Uterus (tissue), 4 donors: ENCODE data around the gene TRIP4. TPM values are rescaled to one million over a fixed set of nuclear protein-coding genes. Genes with fewer than 3 reads are reported as not detected.

Experiments
- DNase-seq, 2 donors: peaks; one replicate each; pipeline ENCODE4 v3.0.0-alpha.2; 2019 to 2020
- H3K27ac ChIP-seq, 2 donors: fragments of 200-600 bp; sonication (generic); 1 replicate in 1 of 2; 2 replicates in 1 of 2; pipeline ENCODE4 v1.5.1; 2016 to 2018
- H3K27me3 ChIP-seq, 2 donors: fragments of 200-600 bp; sonication (generic); one replicate each; pipeline ENCODE4 v1.5.1; 2018 to 2019; ENCODE audit warnings: control low read depth in 1 of 2
- H3K36me3 ChIP-seq, 2 donors: fragments of 200-600 bp; sonication (generic); one replicate each; pipeline ENCODE4 v1.5.1; 2019; ENCODE audit warnings: control low read depth in 1 of 2
- H3K4me1 ChIP-seq, 2 donors: fragments of 200-600 bp; sonication (generic); one replicate each; pipeline ENCODE4 v1.5.1; 2018 to 2019; ENCODE audit warnings: control low read depth in 1 of 2
- H3K4me3 ChIP-seq, 2 donors: fragments of 200-600 bp; sonication (generic); 1 replicate in 1 of 2; 2 replicates in 1 of 2; pipeline ENCODE4 v1.5.1; 2018 to 2019; ENCODE audit warnings: mild to moderate bottlenecking in 1 of 2
- H3K9me3 ChIP-seq, 2 donors: fragments of 200-600 bp; sonication (generic); one replicate each; pipeline ENCODE4 v1.5.1; 2019; ENCODE audit warnings: control low read depth in 1 of 2
- CTCF ChIP-seq, 4 experiments: fragments of 200-600 bp in 2 of 4; fragments of 450-650 bp in 2 of 4; sonication (generic) in 2 of 4; IDR thresholded peaks; one replicate each; pipeline ENCODE4 v1.5.1; 2016 to 2019; ENCODE audit warnings: antibody characterized with exemption in 4 of 4, mild to moderate bottlenecking in 2 of 4, moderate library complexity in 1 of 4
- POLR2A ChIP-seq, 2 donors: fragments of 450-650 bp; IDR thresholded peaks; one replicate each; pipeline ENCODE4 v1.6.1; 2016; ENCODE audit warnings: antibody characterized with exemption in 2 of 2, mild to moderate bottlenecking in 1 of 2, moderate library complexity in 1 of 2
- intact Hi-C: fragments of 100-400 bp; cut with DNase I; formaldehyde crosslinking; loops from one replicate; pipeline ENCODE4 v1.15.1; 2023; ENCODE audit warnings: low total_unique reads
- total RNA-seq, 4 donors: library from RNA; depleted of rRNA in 3 of 4; stranded (reverse); fragments of >200 nt in 3 of 4; gene quantifications; one replicate each; pipeline versions ENCODE4 v1.1.0 to v1.2.4, GENCODE V29; 2014 to 2023
- donor health status: DM: yes; HTN: yes; CAD: no.

The TRIP4 gene
- total RNA-seq, 4 donors from 2014 or later = 1.2 to 24.1 (median 20.3) TPM

- Histone ChIP-seq H3K4me1 (no peaks in the 10 kb centered on the region), H3K9me3 (no peaks in the 10 kb centered on the region), H3K27ac (peak overlapping the region; percentile 70 to 84), H3K4me3 (no peak overlapping the region), H3K27me3 (no peaks in the 10 kb centered on the region), H3K36me3 (no peaks in the 10 kb centered on the region)
- DNase-seq = no peak
- TF ChIP-seq CTCF (IDR thresholded peaks at IDR 0.05) (no peak), POLR2A (IDR thresholded peaks at IDR 0.05) (no peak)
- intact Hi-C loops = no loop called here
These were observed 57.2 kb downstream of the TRIP4 start for GRCh38 chr15:64444836-64445235.

GRCh38 chr15:64447536-64448315 lies 60.1 kb downstream of the TRIP4 start:
- Histone ChIP-seq H3K4me1 (no peaks in the 10 kb centered on the region), H3K27ac (no peak overlapping the region), H3K4me3 (no peak overlapping the region), H3K9me3 (no peaks in the 10 kb centered on the region), H3K36me3 (no peaks in the 10 kb centered on the region), H3K27me3 (no peaks in the 10 kb centered on the region)
- DNase-seq = no peak
- intact Hi-C loops = no loop called here
- TF ChIP-seq POLR2A (IDR thresholded peaks at IDR 0.05) (no peak), CTCF (IDR thresholded peaks at IDR 0.05) (no peak)

GRCh38 chr15:64452988-64453688 lies 65.5 kb downstream of the TRIP4 start:
- Histone ChIP-seq H3K27me3 (no peaks in the 10 kb centered on the region), H3K9me3 (no peaks in the 10 kb centered on the region), H3K4me1 (peaks cover 0 to 9% of the 10 kb centered on the region in 2 donors), H3K36me3 (no peaks in the 10 kb centered on the region), H3K4me3 (no peak overlapping the region), H3K27ac (peak overlapping the region in 1 of 2 donors; percentile 4)
- DNase-seq = peak; percentile 23 to 25
- no peak for TF ChIP-seq POLR2A (IDR thresholded peaks at IDR 0.05)
- TF ChIP-seq CTCF (IDR thresholded peaks at IDR 0.05) = no peak
- intact Hi-C loops = no loop called here

GRCh38 chr15:64453689-64454037 lies 66.0 kb downstream of the TRIP4 start:
- no peak overlapping the region for H3K4me3 ChIP-seq
- no peaks in the 10 kb centered on the region for H3K27me3 ChIP-seq
- intact Hi-C loops = no loop called here
- peaks cover 0 to 9% of the 10 kb centered on the region in 2 donors for H3K4me1 ChIP-seq
- TF ChIP-seq POLR2A (IDR thresholded peaks at IDR 0.05) = no peak
- no peak for TF ChIP-seq CTCF (IDR thresholded peaks at IDR 0.05)
- no peaks in the 10 kb centered on the region for H3K36me3 ChIP-seq
- no peak for DNase-seq
- H3K9me3 ChIP-seq = no peaks in the 10 kb centered on the region
- H3K27ac ChIP-seq = peak overlapping the region in 1 of 2 donors; percentile 4

- intact Hi-C loops = no loop called here
- Histone ChIP-seq H3K27ac (peak overlapping the region in 1 of 2 donors; percentile 4), H3K36me3 (no peaks in the 10 kb centered on the region), H3K27me3 (no peaks in the 10 kb centered on the region), H3K4me3 (no peak overlapping the region), H3K9me3 (no peaks in the 10 kb centered on the region), H3K4me1 (peaks cover 0 to 9% of the 10 kb centered on the region in 2 donors)
- DNase-seq = no peak
- TF ChIP-seq POLR2A (IDR thresholded peaks at IDR 0.05) (no peak), CTCF (IDR thresholded peaks at IDR 0.05) (no peak)
These were observed 66.6 kb downstream of the TRIP4 start for GRCh38 chr15:64454282-64454681.
